ENCODE results near the gene GRK5. TPM values are rescaled to one million over a fixed set of nuclear protein-coding genes. Genes with fewer than 3 reads are reported as not detected.
A peak's percentile ranks its signal among the peaks of the same experiment; 100 is the strongest.

Gene GRK5
- total RNA-seq, 2 donors from 2014 or later = 4.8 to 10.6 TPM

GRCh38 chr10:119443970-119444660, 236.7 kb downstream of the GRK5 start:
- H3K27ac ChIP-seq = no peak overlapping the region
- H3K9me3 ChIP-seq = no peaks in the 10 kb centered on the region
- 89% methylated on average over 12 of the region's 12 CpGs for WGBS
- intact Hi-C loops (cut with DNase I) = loop anchor here (2.0 kb wide), 1 partner anchor 245 kb away; no protein-coding TSS in a partner anchor
- no peak for TF ChIP-seq POLR2A (IDR thresholded peaks at IDR 0.05)
- no peak for TF ChIP-seq POLR2AphosphoS5 (IDR thresholded peaks at IDR 0.05)
- no peak for TF ChIP-seq CTCF (IDR thresholded peaks at IDR 0.05)
- no peak for DNase-seq (ENCODE audit: low spot score)
- H3K4me1 ChIP-seq (replicated peaks) = no peaks in the 10 kb centered on the region
- no peaks in the 10 kb centered on the region for H3K27me3 ChIP-seq (replicated peaks; ENCODE audit: insufficient read depth)
- H3K36me3 ChIP-seq = no peaks in the 10 kb centered on the region
- no peak overlapping the region for H3K4me3 ChIP-seq

DNA sequence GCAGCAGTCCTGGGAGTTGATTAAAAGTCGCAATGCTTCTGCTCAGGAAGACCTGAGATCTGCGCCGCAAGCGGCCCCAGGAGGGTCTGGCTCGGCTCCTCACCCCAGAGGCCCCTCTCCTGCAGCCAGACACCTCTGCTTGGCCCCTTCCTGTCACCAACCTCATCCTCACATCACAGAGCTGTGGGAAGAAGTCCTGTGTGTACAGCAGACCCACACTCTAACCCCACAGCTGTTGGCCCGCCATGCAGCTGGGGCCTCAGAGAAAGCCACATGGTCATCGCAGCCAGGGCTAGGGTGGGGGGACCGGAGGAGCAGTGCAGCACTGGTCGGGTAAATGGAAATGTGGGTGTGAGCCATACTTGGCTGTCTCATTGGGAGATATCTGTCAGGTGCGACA, 237.5 kb downstream of the GRK5 start:
- 85% methylated on average over 10 of the region's 10 CpGs for WGBS
- Histone ChIP-seq H3K27me3 (replicated peaks; ENCODE audit: insufficient read depth) (no peaks in the 10 kb centered on the region), H3K4me3 (no peak overlapping the region), H3K27ac (no peak overlapping the region), H3K36me3 (no peaks in the 10 kb centered on the region), H3K4me1 (replicated peaks) (no peaks in the 10 kb centered on the region), H3K9me3 (no peaks in the 10 kb centered on the region)
- DNase-seq (ENCODE audit: low spot score) = no peak
- no peak for TF ChIP-seq POLR2A (IDR thresholded peaks at IDR 0.05)
- no peak for TF ChIP-seq CTCF (IDR thresholded peaks at IDR 0.05)
- TF ChIP-seq POLR2AphosphoS5 (IDR thresholded peaks at IDR 0.05) = no peak
- intact Hi-C loops (cut with DNase I) = loop anchor here (1.0 to 5.0 kb wide), 3 partner anchors 47 to 246 kb away; no protein-coding TSS in a partner anchor

DNA sequence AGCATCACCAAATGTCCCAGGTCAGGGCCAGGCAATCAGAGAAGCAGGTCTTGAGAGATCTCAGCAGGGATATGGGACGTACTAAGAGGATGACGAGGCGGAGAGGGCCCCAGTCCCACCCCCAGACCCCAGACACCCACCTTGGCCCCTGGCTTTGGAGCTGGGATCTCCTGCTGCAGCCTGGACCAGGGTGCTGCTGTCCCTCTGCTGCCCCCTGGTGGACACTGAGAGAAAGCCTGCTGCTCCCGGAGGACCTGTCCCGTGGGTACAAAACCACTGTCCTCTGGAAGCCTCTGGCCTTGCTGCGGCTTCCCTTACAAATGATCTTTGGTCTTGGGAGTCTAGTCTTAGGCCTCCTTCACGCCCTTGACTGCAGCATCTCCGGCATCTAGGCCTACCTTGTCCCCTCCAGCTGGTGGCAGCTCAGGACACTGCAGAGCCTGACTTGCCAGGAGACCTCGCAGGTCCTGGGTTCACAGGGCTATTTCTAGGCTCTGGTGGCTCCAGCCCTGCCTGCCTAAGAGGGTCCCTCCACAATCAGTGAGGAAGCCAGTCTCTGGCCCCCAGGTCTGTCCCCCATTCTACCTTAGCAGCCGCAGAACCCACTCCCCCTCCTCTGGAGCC, 238.1 kb downstream of the GRK5 start:
- no peaks in the 10 kb centered on the region for H3K4me1 ChIP-seq (replicated peaks)
- H3K36me3 ChIP-seq = no peaks in the 10 kb centered on the region
- intact Hi-C loops (cut with DNase I) = loop anchor here (1.0 to 5.0 kb wide), 3 partner anchors 47 to 247 kb away; no protein-coding TSS in a partner anchor
- TF ChIP-seq POLR2AphosphoS5 (IDR thresholded peaks at IDR 0.05) (peak; percentile 23), CTCF (IDR thresholded peaks at IDR 0.05) (peak; percentile 86 to 99 (median 92)), POLR2A (IDR thresholded peaks at IDR 0.05) (no peak)
- no peak overlapping the region for H3K27ac ChIP-seq
- no peaks in the 10 kb centered on the region for H3K27me3 ChIP-seq (replicated peaks; ENCODE audit: insufficient read depth)
- 27% methylated on average over 10 of the region's 10 CpGs for WGBS
- no peaks in the 10 kb centered on the region for H3K9me3 ChIP-seq
- H3K4me3 ChIP-seq = no peak overlapping the region
- DNase-seq (ENCODE audit: low spot score) = peak; percentile 83

- Histone ChIP-seq H3K27ac (no peak overlapping the region), H3K36me3 (no peaks in the 10 kb centered on the region)
Observed at GRCh38 chr10:119445935-119446317, 238.6 kb downstream of the GRK5 start.

More at GRCh38 chr10:119445935-119446317, 238.6 kb downstream of the GRK5 start:
- Histone ChIP-seq H3K9me3 (no peaks in the 10 kb centered on the region), H3K27me3 (replicated peaks; ENCODE audit: insufficient read depth) (no peaks in the 10 kb centered on the region), H3K4me3 (no peak overlapping the region), H3K4me1 (replicated peaks) (no peaks in the 10 kb centered on the region)
- no peak for DNase-seq (ENCODE audit: low spot score)
- WGBS = 55% methylated on average over 5 of the region's 5 CpGs
- TF ChIP-seq POLR2A (IDR thresholded peaks at IDR 0.05) = no peak
- no peak for TF ChIP-seq POLR2AphosphoS5 (IDR thresholded peaks at IDR 0.05)
- TF ChIP-seq CTCF (IDR thresholded peaks at IDR 0.05) = no peak
- intact Hi-C loops (cut with DNase I) = loop anchor here (1.0 to 5.0 kb wide), 3 partner anchors 46 to 247 kb away; no protein-coding TSS in a partner anchor

Data from prostate gland (tissue), 2 donors.